Type B pancreatic cell (in vitro differentiated cells): ENCODE measurements around the gene CNFN. TPM values are rescaled to one million over a fixed set of nuclear protein-coding genes. Genes with fewer than 3 reads are reported as not detected.

Source experiments
- DNase-seq: peaks from one replicate; pipeline ENCODE4 v3.0.0; 2021; ENCODE audit warnings: mixed read lengths; ENCODE audit not compliant: unreplicated experiment; ENCODE audit errors: extremely low spot score
- H3K27ac Mint-ChIP-seq: 2 replicates; pipeline ENCODE4 v1.8.0; 2021; ENCODE audit warnings: mild to moderate bottlenecking, mixed read lengths
- H3K27me3 Mint-ChIP-seq: 2 replicates; pipeline ENCODE4 v1.8.0; 2021; ENCODE audit warnings: mixed read lengths
- H3K36me3 Mint-ChIP-seq: 2 replicates; pipeline ENCODE4 v1.8.0; 2021; ENCODE audit warnings: mixed read lengths
- H3K4me1 Mint-ChIP-seq: one replicate; pipeline ENCODE4 v1.8.0; 2021; ENCODE audit warnings: mixed read lengths; ENCODE audit not compliant: unreplicated experiment
- H3K4me3 Mint-ChIP-seq: 2 replicates; pipeline ENCODE4 v1.8.0; 2021; ENCODE audit warnings: mild to moderate bottlenecking, mixed read lengths
- H3K9me3 Mint-ChIP-seq: 2 replicates; pipeline ENCODE4 v1.8.0; 2021; ENCODE audit warnings: mixed read lengths
- total RNA-seq: library from RNA; stranded (reverse); gene quantifications from 2 replicates; pipeline ENCODE4 v1.2.1, GENCODE V29; 2021; ENCODE audit warnings: low replicate concordance
- TF ChIP-seq, protein P1 (sequence below): fragments of 200-600 bp; sonication (generic); conservative IDR thresholded peaks from 2 replicates; pipeline ENCODE4 v1.5.0; 2021; ENCODE audit warnings: antibody characterized with exemption, mild to moderate bottlenecking

The CNFN gene
- total RNA-seq, 1 donor from 2014 or later = 3.3 TPM

DNA sequence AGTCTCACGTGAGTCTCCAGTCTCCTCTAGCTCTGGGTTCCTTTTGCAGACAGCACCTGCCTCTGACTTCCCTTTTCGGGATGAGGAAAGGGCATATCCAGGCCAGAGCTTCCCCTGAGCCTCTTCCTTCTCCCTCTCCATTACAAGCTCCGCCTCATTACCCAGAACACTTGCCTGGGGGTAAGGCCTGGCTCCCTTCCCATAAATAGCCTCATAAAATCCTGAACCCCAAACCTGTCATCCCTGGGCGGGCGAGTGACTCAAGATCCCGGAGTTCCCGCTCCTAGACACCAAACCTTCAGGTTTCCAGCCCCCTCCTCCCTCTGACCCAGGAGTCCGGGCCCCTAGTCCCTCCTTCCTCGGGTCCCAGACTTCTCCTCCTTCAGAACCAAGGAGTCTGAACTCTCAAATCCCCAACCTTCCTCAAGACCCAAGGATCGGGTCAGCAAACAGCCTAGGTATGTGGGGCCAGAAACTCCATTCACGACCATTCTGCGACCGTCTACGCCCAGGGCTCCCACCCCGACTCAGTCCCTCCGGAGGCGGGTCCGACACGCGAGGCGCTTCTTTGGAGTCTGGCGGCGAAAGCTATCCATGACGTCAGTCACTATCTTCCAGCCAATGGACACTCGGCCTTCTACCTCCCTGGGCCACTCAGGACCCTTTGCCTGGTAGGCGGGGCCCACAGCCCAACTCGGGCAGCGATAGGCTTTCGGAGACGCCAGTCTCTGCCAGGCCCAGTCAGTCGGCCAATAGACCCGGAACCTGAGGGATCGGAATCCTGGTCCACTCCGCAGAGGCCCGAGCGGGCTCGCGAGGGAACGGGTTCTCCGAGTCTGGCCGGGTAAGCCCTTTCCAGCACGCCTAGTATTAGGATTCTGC, 6.5 kb upstream of the CNFN start:
- H3K27me3 Mint-ChIP-seq = peaks cover 15% of the 10 kb centered on the region
- no peaks in the 10 kb centered on the region for H3K9me3 Mint-ChIP-seq
- peak overlapping the region; percentile 98 for H3K4me3 Mint-ChIP-seq
- H3K27ac Mint-ChIP-seq = peak overlapping the region; percentile 98
- peaks cover 26% of the 10 kb centered on the region for H3K4me1 Mint-ChIP-seq
- peak; percentile 99 for DNase-seq
- H3K36me3 Mint-ChIP-seq = peaks cover 3% of the 10 kb centered on the region
- TF ChIP-seq, protein P1, sequence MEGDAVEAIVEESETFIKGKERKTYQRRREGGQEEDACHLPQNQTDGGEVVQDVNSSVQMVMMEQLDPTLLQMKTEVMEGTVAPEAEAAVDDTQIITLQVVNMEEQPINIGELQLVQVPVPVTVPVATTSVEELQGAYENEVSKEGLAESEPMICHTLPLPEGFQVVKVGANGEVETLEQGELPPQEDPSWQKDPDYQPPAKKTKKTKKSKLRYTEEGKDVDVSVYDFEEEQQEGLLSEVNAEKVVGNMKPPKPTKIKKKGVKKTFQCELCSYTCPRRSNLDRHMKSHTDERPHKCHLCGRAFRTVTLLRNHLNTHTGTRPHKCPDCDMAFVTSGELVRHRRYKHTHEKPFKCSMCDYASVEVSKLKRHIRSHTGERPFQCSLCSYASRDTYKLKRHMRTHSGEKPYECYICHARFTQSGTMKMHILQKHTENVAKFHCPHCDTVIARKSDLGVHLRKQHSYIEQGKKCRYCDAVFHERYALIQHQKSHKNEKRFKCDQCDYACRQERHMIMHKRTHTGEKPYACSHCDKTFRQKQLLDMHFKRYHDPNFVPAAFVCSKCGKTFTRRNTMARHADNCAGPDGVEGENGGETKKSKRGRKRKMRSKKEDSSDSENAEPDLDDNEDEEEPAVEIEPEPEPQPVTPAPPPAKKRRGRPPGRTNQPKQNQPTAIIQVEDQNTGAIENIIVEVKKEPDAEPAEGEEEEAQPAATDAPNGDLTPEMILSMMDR = no peak

DNA sequence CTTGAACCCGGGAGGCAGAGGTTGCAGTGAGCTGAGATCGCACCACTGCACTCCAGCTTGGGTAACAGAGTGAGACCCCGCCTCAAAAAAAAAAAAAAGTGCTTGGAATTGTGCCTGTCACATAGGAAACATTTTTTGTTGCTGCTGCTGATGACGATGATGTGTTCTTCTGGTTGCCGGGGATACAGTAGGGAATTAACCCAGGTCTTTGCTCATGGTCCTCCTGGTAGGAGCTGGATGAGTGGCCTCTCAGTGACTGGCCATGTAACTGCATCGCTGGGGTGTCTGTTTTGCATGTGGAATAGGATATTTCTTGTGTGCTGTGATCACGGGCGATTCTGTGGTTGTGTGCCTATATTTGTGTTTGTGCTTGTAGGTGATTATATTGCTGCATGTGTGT, 4.7 kb upstream of the CNFN start:
- no peaks in the 10 kb centered on the region for H3K9me3 Mint-ChIP-seq
- TF ChIP-seq, protein P1 = no peak
- no peak overlapping the region for H3K4me3 Mint-ChIP-seq
- no peak for DNase-seq
- H3K27me3 Mint-ChIP-seq = peaks cover 33% of the 10 kb centered on the region
- peaks cover 21% of the 10 kb centered on the region for H3K4me1 Mint-ChIP-seq
- H3K27ac Mint-ChIP-seq = peak overlapping the region; percentile 14
- H3K36me3 Mint-ChIP-seq = peaks cover 3% of the 10 kb centered on the region

DNA sequence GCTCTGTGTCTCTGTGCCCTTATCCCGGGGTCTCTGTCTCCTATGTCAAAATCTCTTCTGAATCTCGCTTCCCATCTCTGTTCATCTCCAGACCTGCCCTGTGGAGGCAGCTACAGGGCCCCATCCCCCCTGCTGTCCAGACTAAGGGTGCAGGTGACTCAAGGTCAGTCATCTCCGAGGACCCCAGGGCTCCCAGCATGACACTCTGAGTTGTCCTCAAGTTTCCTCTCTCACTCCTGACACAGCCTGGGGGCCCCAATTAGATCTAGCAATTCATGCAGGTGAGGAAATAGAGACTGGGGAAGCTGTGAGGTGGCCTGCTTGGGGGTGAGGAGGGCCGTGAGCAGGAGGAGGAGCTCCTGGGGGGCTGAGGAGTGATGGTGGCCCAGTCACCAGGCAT, 2.1 kb upstream of the CNFN start:
- Mint-ChIP-seq H3K4me3 (no peak overlapping the region), H3K27me3 (peaks cover 41% of the 10 kb centered on the region), H3K9me3 (no peaks in the 10 kb centered on the region), H3K27ac (no peak overlapping the region), H3K4me1 (peaks cover 12% of the 10 kb centered on the region), H3K36me3 (no peaks in the 10 kb centered on the region)
- no peak for DNase-seq
- TF ChIP-seq, protein P1 = no peak

DNA sequence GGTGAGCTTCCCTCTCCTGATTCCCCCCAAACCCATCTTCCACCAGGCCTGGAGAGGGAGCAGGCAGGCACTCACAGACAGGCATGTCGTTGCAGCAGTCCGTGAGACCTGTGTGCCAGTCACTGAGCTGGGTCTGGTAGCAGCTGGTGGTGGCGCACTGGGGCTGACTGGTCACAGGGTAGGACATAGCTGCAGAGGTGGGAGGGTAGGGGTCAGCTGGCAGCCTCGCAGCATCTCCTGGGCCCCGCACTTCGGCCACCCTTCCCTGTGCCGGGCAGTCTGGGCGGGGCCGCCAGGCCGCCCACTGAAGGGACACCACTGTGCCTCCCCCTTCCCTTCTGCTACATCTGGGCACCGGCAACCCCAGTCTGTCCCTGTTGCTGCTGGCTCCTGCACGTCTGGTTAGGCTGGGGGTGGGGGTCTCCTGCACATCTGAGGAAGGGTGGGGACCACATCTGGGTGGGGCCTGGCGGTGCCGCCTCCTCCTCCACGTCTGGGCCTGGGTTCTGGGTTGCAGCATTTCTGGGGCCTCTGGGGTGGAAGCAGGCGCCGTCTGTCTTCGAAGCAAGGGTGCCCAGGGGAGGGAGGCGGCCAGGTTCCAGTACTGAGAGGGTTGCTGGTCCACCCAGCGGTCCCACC, 1.1 kb downstream of the CNFN start:
- H3K4me1 Mint-ChIP-seq = peaks cover 5% of the 10 kb centered on the region
- no peaks in the 10 kb centered on the region for H3K36me3 Mint-ChIP-seq
- DNase-seq = no peak
- no peak overlapping the region for H3K27ac Mint-ChIP-seq
- H3K9me3 Mint-ChIP-seq = no peaks in the 10 kb centered on the region
- no peak overlapping the region for H3K4me3 Mint-ChIP-seq
- H3K27me3 Mint-ChIP-seq = peaks cover 41% of the 10 kb centered on the region
- TF ChIP-seq, protein P1 = no peak

DNA sequence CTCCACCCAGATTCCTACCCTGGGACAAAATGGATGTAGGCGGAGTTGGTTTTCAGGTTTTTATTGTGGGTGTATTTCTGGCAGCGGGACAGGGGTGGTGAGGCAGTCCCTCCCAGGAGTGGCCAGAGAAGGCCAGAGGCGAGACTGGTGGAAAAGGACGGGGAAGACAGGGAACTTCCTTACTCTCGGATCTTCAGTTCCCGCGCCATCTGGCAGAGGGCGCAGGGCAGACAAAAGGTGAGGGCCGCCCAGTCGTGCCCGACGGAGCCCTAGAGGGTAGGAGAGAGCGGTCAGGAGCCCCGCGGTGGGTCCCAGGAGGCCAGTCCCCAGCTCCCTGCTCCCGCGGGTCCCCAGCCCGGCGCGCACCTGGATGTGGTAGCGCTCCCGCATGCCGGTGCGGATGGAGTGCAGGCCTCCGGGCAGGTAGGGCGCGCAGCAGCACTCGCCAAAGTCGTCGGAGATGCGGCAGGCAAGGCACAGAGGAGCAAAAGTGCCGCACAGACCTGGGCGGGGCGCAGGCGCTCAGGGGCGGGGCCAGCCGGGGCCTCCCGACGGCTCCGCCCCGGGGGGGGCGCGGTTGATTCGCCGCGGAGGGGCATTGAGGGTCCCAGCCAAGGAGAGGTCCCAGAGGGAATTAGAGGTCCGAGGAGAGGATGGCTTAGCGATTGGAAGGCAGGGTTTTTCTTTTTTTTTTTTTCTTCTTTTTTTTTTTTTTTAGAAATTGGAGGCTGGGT, 3.0 kb downstream of the CNFN start:
- Mint-ChIP-seq H3K36me3 (no peaks in the 10 kb centered on the region), H3K27ac (peak overlapping the region; percentile 74), H3K4me3 (peak overlapping the region; percentile 86), H3K9me3 (no peaks in the 10 kb centered on the region), H3K27me3 (peaks cover 40% of the 10 kb centered on the region), H3K4me1 (peaks cover 5% of the 10 kb centered on the region)
- TF ChIP-seq, protein P1 = peak; percentile 68
- no peak for DNase-seq
